Esophagus squamous epithelium (tissue), 5 donors: Measurements from ENCODE around the gene MGAT4B. TPM values are rescaled to one million over a fixed set of nuclear protein-coding genes. Genes with fewer than 3 reads are reported as not detected.

Experiments used
- DNase-seq: peaks from one replicate; lab custom pipeline; 2025; lab: John Stamatoyannopoulos, UW
- H3K27ac ChIP-seq, 4 donors: fragments of 200-600 bp; sonication (generic); one replicate each; pipeline ENCODE4 v1.5.1; 2016 to 2019; ENCODE audit warnings: mild to moderate bottlenecking in 1 of 4
- H3K27me3 ChIP-seq, 4 donors: fragments of 200-600 bp; sonication (generic); 1 replicate in 3 of 4; 2 replicates in 1 of 4; pipeline versions ENCODE4 v1.5.1 to v1.6.0; 2017 to 2021; ENCODE audit warnings: antibody characterized with exemption in 1 of 4
- H3K36me3 ChIP-seq, 3 donors: fragments of 200-600 bp; sonication (generic); one replicate each; pipeline ENCODE4 v1.5.1; 2016 to 2019
- H3K4me1 ChIP-seq, 3 donors: fragments of 200-600 bp; sonication (generic); one replicate each; pipeline ENCODE4 v1.5.1; 2017 to 2019
- H3K4me3 ChIP-seq, 4 donors: fragments of 200-600 bp; sonication (generic); 1 replicate in 3 of 4; 2 replicates in 1 of 4; pipeline ENCODE4 v1.5.1; 2016 to 2019; ENCODE audit warnings: mild to moderate bottlenecking in 2 of 4, moderate library complexity in 1 of 4
- H3K9me3 ChIP-seq, 3 donors: fragments of 200-600 bp; sonication (generic); one replicate each; pipeline ENCODE4 v1.5.1; 2016 to 2019
- CTCF ChIP-seq, 6 experiments: fragments of 450-650 bp in 4 of 6; fragments of 200-600 bp in 2 of 6; sonication (generic) in 2 of 6; IDR thresholded peaks; one replicate each; pipeline ENCODE4 v1.5.1; 2016 to 2019; ENCODE audit warnings: antibody characterized with exemption in 6 of 6, mild to moderate bottlenecking in 4 of 6, moderate library complexity in 4 of 6
- POLR2A ChIP-seq, 4 donors: fragments of 450-650 bp; IDR thresholded peaks; one replicate each; pipeline ENCODE4 v1.6.1; 2017; ENCODE audit warnings: antibody characterized with exemption in 4 of 4, mild to moderate bottlenecking in 4 of 4, moderate library complexity in 3 of 4
- WGBS, 2 donors: methylation state at CpG; one replicate each; pipeline ENCODE4 v1.1.5; 2018; 5-methylcytosine and 5-hydroxymethylcytosine counted together
- intact Hi-C: fragments of 100-400 bp; cut with DNase I; formaldehyde crosslinking; loops from one replicate; pipeline ENCODE4 v1.15.0; 2022
- total RNA-seq, 4 donors: library from RNA; depleted of rRNA; stranded (reverse); fragments of >200 nt; gene quantifications; one replicate each; pipeline ENCODE4 v1.1.0, GENCODE V29; 2016
- donor health status: DM: yes; HTN: yes; CAD: no.

Gene MGAT4B
- total RNA-seq, 4 donors from 2014 or later: 68.5 to 119 (median 87.7) TPM

GRCh38 chr5:179823937-179824744 is 17.5 kb upstream of the MGAT4B start:
- DNase-seq: no peak
- WGBS, 2 donors: 77 to 94% methylated on average over 10 to 12 of the region's 22 CpGs
- Histone ChIP-seq H3K9me3 (no peaks in the 10 kb centered on the region), H3K4me1 (peaks cover 41 to 90% (median 57%) of the 10 kb centered on the region in 3 donors), H3K27ac (no peak overlapping the region), H3K4me3 (peak overlapping the region in 2 of 4 donors; percentile 13 to 27), H3K27me3 (no peaks in the 10 kb centered on the region), H3K36me3 (peaks cover 32 to 69% (median 46%) of the 10 kb centered on the region in 3 donors)
- TF ChIP-seq CTCF (IDR thresholded peaks at IDR 0.05) (no peak), POLR2A (IDR thresholded peaks at IDR 0.05) (no peak)
- intact Hi-C loops: no loop called here

- intact Hi-C loops: no loop called here
- H3K27ac ChIP-seq: peak overlapping the region in 3 of 4 donors; percentile 98 to 100 (median 100)
- H3K4me1 ChIP-seq: peaks cover 53 to 90% (median 67%) of the 10 kb centered on the region in 3 donors
- no peaks in the 10 kb centered on the region for H3K27me3 ChIP-seq
- H3K9me3 ChIP-seq: no peaks in the 10 kb centered on the region
- peaks cover 28 to 53% (median 37%) of the 10 kb centered on the region in 3 donors for H3K36me3 ChIP-seq
- H3K4me3 ChIP-seq: peak overlapping the region; percentile 76 to 100 (median 94)
- no peak for DNase-seq
- WGBS, 2 donors: 47 to 50% methylated on average over 3 of the region's 8 CpGs
- TF ChIP-seq POLR2A (IDR thresholded peaks at IDR 0.05) (no peak), CTCF (IDR thresholded peaks at IDR 0.05) (no peak)
Observed at GRCh38 chr5:179822444-179822990, 15.9 kb upstream of the MGAT4B start.

- Histone ChIP-seq H3K36me3 (peaks cover 28 to 48% (median 36%) of the 10 kb centered on the region in 3 donors), H3K4me1 (peaks cover 55 to 90% (median 67%) of the 10 kb centered on the region in 3 donors), H3K9me3 (no peaks in the 10 kb centered on the region), H3K27ac (peak overlapping the region; percentile 98 to 100 (median 100)), H3K4me3 (peak overlapping the region; percentile 76 to 100 (median 94)), H3K27me3 (no peaks in the 10 kb centered on the region)
- intact Hi-C loops: no loop called here
- no peak for DNase-seq
- WGBS, 2 donors: 44% methylated on average over 3 of the region's 3 CpGs
- TF ChIP-seq POLR2A (IDR thresholded peaks at IDR 0.05) (no peak), CTCF (IDR thresholded peaks at IDR 0.05) (no peak)
Observed at GRCh38 chr5:179822059-179822432, 15.4 kb upstream of the MGAT4B start.

- Histone ChIP-seq H3K27ac (peak overlapping the region; percentile 98 to 100 (median 100)), H3K9me3 (no peaks in the 10 kb centered on the region), H3K27me3 (no peaks in the 10 kb centered on the region), H3K4me1 (peaks cover 58 to 90% (median 64%) of the 10 kb centered on the region in 3 donors), H3K4me3 (peak overlapping the region; percentile 76 to 100 (median 94)), H3K36me3 (peaks cover 28 to 43% (median 30%) of the 10 kb centered on the region in 3 donors)
- intact Hi-C loops: no loop called here
- DNase-seq: peak; percentile 71
- TF ChIP-seq CTCF (IDR thresholded peaks at IDR 0.05): peak in 1 of 6 experiments; percentile 18
- peak in 3 of 4 donors; percentile 74 to 89 (median 86) for TF ChIP-seq POLR2A (IDR thresholded peaks at IDR 0.05)
- WGBS, 2 donors: 0 to 5% methylated on average over 2 of the region's 54 CpGs
Observed at GRCh38 chr5:179821298-179822058, 14.8 kb upstream of the MGAT4B start.
